OCI-LY3 (cell line): ENCODE measurements around the gene ANKDD1A.

Source experiments
- H2AFZ ChIP-seq: fragments of 200-600, 300-600 bp; shearing (Covaris generic); 2 replicates; pipeline ENCODE4 v1.6.0; 2014; ENCODE audit warnings: antibody characterized with exemption, low read depth, low read length
- H3K27ac ChIP-seq: fragments of 200-600, 300-600 bp; sonication (generic); 2 replicates; pipeline ENCODE4 v1.5.1; 2014; ENCODE audit warnings: mild to moderate bottlenecking, low read length, moderate library complexity, mixed read lengths
- H3K27me3 ChIP-seq: fragments of 200-600, 300-600 bp; sonication (generic); 2 replicates; pipeline ENCODE4 v1.6.1; 2014; ENCODE audit warnings: low read depth, low read length, mixed read lengths
- H3K36me3 ChIP-seq: fragments of 200-600, 300-600 bp; sonication (generic); replicated peaks from 2 replicates; pipeline ENCODE3; 2014; ENCODE audit warnings: low read depth, low read length, mixed read lengths
- H3K4me1 ChIP-seq: fragments of 300-600, 200-600 bp; sonication (generic); 2 replicates; pipeline ENCODE4 v1.6.1; 2014; ENCODE audit warnings: low read length, mixed read lengths
- H3K4me2 ChIP-seq: fragments of 200-600, 300-600 bp; sonication (generic); 2 replicates; pipeline ENCODE4 v1.6.1; 2014; ENCODE audit warnings: low read length, mixed read lengths
- H3K4me3 ChIP-seq: fragments of 300-600, 200-600 bp; sonication (generic); 2 replicates; pipeline ENCODE4 v1.5.1; 2014; ENCODE audit warnings: antibody characterized with exemption, mild to moderate bottlenecking, low read length, moderate library complexity
- H3K79me2 ChIP-seq: fragments of 300-600, 200-600 bp; shearing (Covaris generic); 2 replicates; pipeline ENCODE4 v1.6.1; 2014; ENCODE audit warnings: mild to moderate bottlenecking, low read length, mixed read lengths
- H3K9ac ChIP-seq: fragments of 300-600, 200-600 bp; shearing (Covaris generic); 2 replicates; pipeline ENCODE4 v1.6.0; 2014; ENCODE audit warnings: mild to moderate bottlenecking, low read length, moderate library complexity
- H3K9me3 ChIP-seq: fragments of 200-600, 300-600 bp; shearing (Covaris generic); 2 replicates; pipeline ENCODE4 v1.6.1; 2014; ENCODE audit warnings: low read length, mixed read lengths; ENCODE audit not compliant: insufficient read depth
- H4K20me1 ChIP-seq: fragments of 200-600, 300-600 bp; sonication (generic); 2 replicates; pipeline ENCODE4 v1.6.1; 2016; ENCODE audit warnings: low read length, mixed read lengths; ENCODE audit not compliant: insufficient read depth
- CTCF ChIP-seq: fragments of 200-600, 300-600 bp; sonication (generic); IDR thresholded peaks from 2 replicates; pipeline ENCODE4 v1.5.1; 2014; ENCODE audit warnings: antibody characterized with exemption, low read length, low read depth
- EZH2phosphoT487 ChIP-seq: fragments of 200-600 bp; shearing (Covaris generic); IDR thresholded peaks from 2 replicates; pipeline ENCODE4 v1.6.1; 2018; ENCODE audit warnings: antibody characterized with exemption, mixed run types, low read depth

Gene ANKDD1A

GRCh38 chr15:64875641-64876223, 36.0 kb upstream of the ANKDD1A start:
- no peak overlapping the region for H2AFZ ChIP-seq
- H3K79me2 ChIP-seq = no peaks in the 10 kb centered on the region
- no peak overlapping the region for H3K4me2 ChIP-seq
- no peak overlapping the region for H3K9ac ChIP-seq
- H3K4me1 ChIP-seq = peaks cover 23% of the 10 kb centered on the region
- H3K9me3 ChIP-seq = no peaks in the 10 kb centered on the region
- H3K36me3 ChIP-seq = no peaks in the 10 kb centered on the region
- no peaks in the 10 kb centered on the region for H3K27me3 ChIP-seq
- no peak overlapping the region for H3K27ac ChIP-seq
- H4K20me1 ChIP-seq = no peaks in the 10 kb centered on the region
- H3K4me3 ChIP-seq = no peak overlapping the region
- TF ChIP-seq EZH2phosphoT487 (no peak), CTCF (no peak)

- H3K4me2 ChIP-seq = no peak overlapping the region
- no peaks in the 10 kb centered on the region for H3K36me3 ChIP-seq
- no peak overlapping the region for H3K9ac ChIP-seq
- no peaks in the 10 kb centered on the region for H3K79me2 ChIP-seq
- H4K20me1 ChIP-seq = no peaks in the 10 kb centered on the region
- H3K27ac ChIP-seq = no peak overlapping the region
- H3K4me3 ChIP-seq = no peak overlapping the region
- H3K9me3 ChIP-seq = no peaks in the 10 kb centered on the region
- H3K27me3 ChIP-seq = no peaks in the 10 kb centered on the region
- no peak overlapping the region for H2AFZ ChIP-seq
- no peak for TF ChIP-seq CTCF
- no peak for TF ChIP-seq EZH2phosphoT487
- peaks cover 24% of the 10 kb centered on the region for H3K4me1 ChIP-seq
Observed at GRCh38 chr15:64877435-64877834, 34.3 kb upstream of the ANKDD1A start.

GRCh38 chr15:64878705-64879104, 33.0 kb upstream of the ANKDD1A start:
- H3K36me3 ChIP-seq = no peaks in the 10 kb centered on the region
- H4K20me1 ChIP-seq = no peaks in the 10 kb centered on the region
- no peaks in the 10 kb centered on the region for H3K9me3 ChIP-seq
- no peak overlapping the region for H3K9ac ChIP-seq
- H3K4me3 ChIP-seq = no peak overlapping the region
- no peak overlapping the region for H3K4me2 ChIP-seq
- H3K4me1 ChIP-seq = peaks cover 27% of the 10 kb centered on the region
- TF ChIP-seq CTCF = no peak
- no peak for TF ChIP-seq EZH2phosphoT487
- no peak overlapping the region for H2AFZ ChIP-seq
- no peaks in the 10 kb centered on the region for H3K79me2 ChIP-seq
- no peaks in the 10 kb centered on the region for H3K27me3 ChIP-seq
- H3K27ac ChIP-seq = no peak overlapping the region

- Histone ChIP-seq H3K9ac (peak overlapping the region; percentile 34; the same call in 1 of the 2 replicates), H3K4me2 (peak overlapping the region; percentile 43)
Observed at GRCh38 chr15:64883100-64883581, 28.6 kb upstream of the ANKDD1A start.

More at GRCh38 chr15:64883100-64883581, 28.6 kb upstream of the ANKDD1A start:
- no peaks in the 10 kb centered on the region for H3K79me2 ChIP-seq
- H4K20me1 ChIP-seq = no peaks in the 10 kb centered on the region
- peak overlapping the region; percentile 51 for H3K27ac ChIP-seq
- H3K4me1 ChIP-seq = peaks cover 29% of the 10 kb centered on the region
- no peaks in the 10 kb centered on the region for H3K9me3 ChIP-seq
- H3K36me3 ChIP-seq = no peaks in the 10 kb centered on the region
- TF ChIP-seq CTCF = no peak
- no peak for TF ChIP-seq EZH2phosphoT487
- peak overlapping the region; percentile 6; the same call in 1 of the 2 replicates for H3K4me3 ChIP-seq
- peak overlapping the region; percentile 36; the same call in 1 of the 2 replicates for H2AFZ ChIP-seq
- no peaks in the 10 kb centered on the region for H3K27me3 ChIP-seq
